HepG2 (cell line): Measurements from ENCODE around the gene DOP1B. TPM values are rescaled to one million over a fixed set of nuclear protein-coding genes. Genes with fewer than 3 reads are reported as not detected.
A peak's percentile ranks its signal among the peaks of the same experiment; 100 is the strongest.

Source experiments
- ATAC-seq: fragments of 200-7000 bp; cut with Tn5 transposase; 3 replicates; pipeline ENCODE4 v1.9.1; 2020; ENCODE audit warnings: mild to moderate bottlenecking, moderate library complexity
- BruUV-seq: library from RNA; stranded (reverse); fragments of 400-500 nt; replicated peaks from 2 replicates; lab custom pipeline; 2021; lab: Mats Ljungman, UMichigan
- CTCF ChIA-PET: fragments of 300-600 bp; formaldehyde crosslinking; extraction: SDS; loops from one replicate; lab custom pipeline; 2021; ENCODE audit warnings: low total read pairs, inconsistent platforms, low intra/inter-chr PET ratio; lab: Yijun Ruan, JAX
- POLR2A ChIA-PET: fragments of 350-600 bp; sonication (Branson Sonifier 250); formaldehyde crosslinking; loops from one replicate; lab custom pipeline; 2020; ENCODE audit warnings: antibody characterized with exemption, inconsistent platforms; lab: Yijun Ruan, JAX
- DNase-seq: peaks from one replicate; pipeline ENCODE4 v3.0.0-alpha.2; 2015; ENCODE audit warnings: low spot score
- FAIRE-seq: peaks from 3 replicates; lab custom pipeline; 2011; peaks lifted over from hg19 to GRCh38; lab: Jason Lieb, UNC
- H2AFZ ChIP-seq: one replicate; pipeline ENCODE4 v1.6.1; 2011; ENCODE audit warnings: low read length, inconsistent platforms
- H3K27ac ChIP-seq: fragments of 300-600 bp; 3 replicates; pipeline ENCODE4 v1.8.0; 2011; ENCODE audit warnings: mixed run types, mild to moderate bottlenecking, mixed read lengths, low read length, inconsistent platforms; ENCODE audit not compliant: insufficient read depth; ENCODE audit errors: extremely low read length
- H3K27me3 ChIP-seq, 2 experiments: fragments of 200-600 bp in 1 of 2; 2 replicates in 1 of 2; 3 replicates in 1 of 2; pipeline versions ENCODE4 v1.6.0 to v1.8.0; 2011; ENCODE audit warnings: low read length in 2 of 2, mild to moderate bottlenecking in 2 of 2, moderate library complexity in 2 of 2, inconsistent platforms in 1 of 2; ENCODE audit not compliant: insufficient read depth in 2 of 2, control insufficient read depth in 1 of 2
- H3K36me3 ChIP-seq, 2 experiments: fragments of 200-600 bp in 1 of 2; replicated peaks in 1 of 2; 2 replicates in 1 of 2; 3 replicates in 1 of 2; pipeline versions ENCODE4 v1.5.1 to v1.8.0; 2011; ENCODE audit warnings: low read length in 2 of 2, inconsistent platforms in 1 of 2; ENCODE audit not compliant: insufficient read depth in 2 of 2, control insufficient read depth in 1 of 2
- H3K4me1 ChIP-seq: 2 replicates; pipeline ENCODE4 v1.5.1; 2012; ENCODE audit warnings: low read length, inconsistent platforms; ENCODE audit not compliant: insufficient read depth
- H3K4me2 ChIP-seq: 2 replicates; pipeline ENCODE4 v1.6.0; 2011; ENCODE audit warnings: low read depth, low read length, inconsistent platforms
- H3K4me3 ChIP-seq, 3 experiments: fragments of 200-600 bp in 1 of 3; sonication (generic), shearing (Covaris generic) in 1 of 3; replicated peaks in 1 of 3; 2 replicates each; pipeline ENCODE4 v1.5.1; 2011 to 2016; ENCODE audit warnings: low read length in 3 of 3, inconsistent platforms in 2 of 3, low read depth in 2 of 3, mild to moderate bottlenecking in 2 of 3, control low read depth in 1 of 3, mixed read lengths in 1 of 3; ENCODE audit not compliant: insufficient read depth in 1 of 3
- H3K79me2 ChIP-seq: one replicate; pipeline ENCODE4 v1.6.1; 2011; ENCODE audit warnings: low read length, inconsistent platforms; ENCODE audit not compliant: insufficient read depth
- H3K9ac ChIP-seq: 2 replicates; pipeline ENCODE4 v1.6.0; 2011; ENCODE audit warnings: mild to moderate bottlenecking, low read depth, low read length, inconsistent platforms; ENCODE audit not compliant: insufficient read depth
- H3K9me3 ChIP-seq: 2 replicates; pipeline ENCODE4 v1.5.1; 2012; ENCODE audit warnings: mild to moderate bottlenecking, low read length
- H4K20me1 ChIP-seq: 2 replicates; pipeline ENCODE4 v1.6.0; 2011; ENCODE audit warnings: inconsistent platforms, mild to moderate bottlenecking, low read length, moderate library complexity; ENCODE audit not compliant: insufficient read depth
- ATF7 ChIP-seq, 2 experiments: fragments of 450-650 bp in 1 of 2; sonication (generic) in 1 of 2; formaldehyde crosslinking in 1 of 2; IDR thresholded peaks; 2 replicates each; pipeline versions ENCODE4 v1.4.0 to v1.6.1; 2016 to 2020; ENCODE audit warnings: antibody characterized with exemption in 1 of 2, mild to moderate bottlenecking in 1 of 2, missing genetic modification reagents in 1 of 2
- MEF2D ChIP-seq: sonication (generic); formaldehyde crosslinking; IDR thresholded peaks from 2 replicates; pipeline ENCODE4 v1.5.1; 2020; ENCODE audit warnings: mild to moderate bottlenecking, missing genetic modification reagents
- TCF7L2 ChIP-seq: IDR thresholded peaks from 2 replicates; pipeline ENCODE4 v1.6.1; 2011; ENCODE audit warnings: mild to moderate bottlenecking, low read depth, low read length, moderate library complexity
- ZMYM4 ChIP-seq: sonication (generic); formaldehyde crosslinking; IDR thresholded peaks from 2 replicates; pipeline ENCODE4 v1.8.1; 2023; ENCODE audit warnings: mild to moderate bottlenecking, missing genetic modification reagents
- ZNF333 ChIP-seq: sonication (generic); formaldehyde crosslinking; IDR thresholded peaks from 2 replicates; pipeline ENCODE4 v1.4.0; 2020; ENCODE audit warnings: mild to moderate bottlenecking, missing genetic modification reagents, borderline replicate concordance
- WGBS: methylation state at CpG from one replicate; pipeline ENCODE4 v1.1.6; 2017; ENCODE audit warnings: low lambda C conversion rate; 5-methylcytosine and 5-hydroxymethylcytosine counted together
- in situ Hi-C: cut with HindIII; loops from 2 replicates; pipeline ENCODE4 v1.10.0; 2017; ENCODE audit warnings: low pct_unique_long_range_greater_than_20kb; ENCODE audit not compliant: extremely low pct_ligation_motif_present
- intact Hi-C: fragments of 100-400 bp; cut with micrococcal nuclease; formaldehyde crosslinking; loops from one replicate; pipeline ENCODE4 v1.10.0; 2022; ENCODE audit not compliant: unreplicated experiment
- polyA plus RNA-seq, 8 experiments: library from polyadenylated mRNA; depleted of rRNA in 3 of 8; stranded (reverse) in 7 of 8; unstranded in 1 of 8; fragments of >200 nt; fragmentation: Illumina TruSeq in 4 of 8; extraction: Trizol in 4 of 8; gene quantifications; 2 replicates each; pipeline versions ENCODE4 v1.2.1 to v1.2.3, GENCODE V29; 2011 to 2016; ENCODE audit warnings: low read depth in 4 of 8, missing spikeins in 1 of 8, mixed read lengths in 1 of 8; ENCODE audit not compliant: insufficient read depth in 1 of 8
- total RNA-seq, 5 experiments: library from RNA; depleted of rRNA; stranded (reverse); fragments of >200 nt; fragmentation: Illumina TruSeq; extraction: Trizol; gene quantifications; 2 replicates each; pipeline ENCODE4 v1.2.3, GENCODE V29; 2016; ENCODE audit warnings: low read depth in 1 of 5
- TF ChIP-seq, protein P1 (sequence below), 2 experiments: fragments of 450-650 bp in 1 of 2; sonication (generic) in 1 of 2; formaldehyde crosslinking; IDR thresholded peaks; 2 replicates each; pipeline versions ENCODE4 v1.5.0 to v1.8.0; 2020 to 2022; ENCODE audit warnings: mild to moderate bottlenecking in 1 of 2, missing genetic modification reagents in 1 of 2
- TF ChIP-seq, protein P2 (sequence below): fragments of 450-650 bp; IDR thresholded peaks from 2 replicates; pipeline ENCODE4 v1.6.1; 2017; ENCODE audit warnings: mild to moderate bottlenecking
- TF ChIP-seq, protein P3 (sequence below): sonication (generic); formaldehyde crosslinking; IDR thresholded peaks from 2 replicates; pipeline ENCODE4 v1.5.1; 2020; ENCODE audit warnings: missing genetic modification reagents, mild to moderate bottlenecking, borderline replicate concordance

Gene DOP1B
- total and polyA plus RNA-seq, 2 of the 13 experiments (the other 11 are each of a cell fraction or from before 2014, with no cell fraction given) = 2.8 to 3.2 TPM

DNA sequence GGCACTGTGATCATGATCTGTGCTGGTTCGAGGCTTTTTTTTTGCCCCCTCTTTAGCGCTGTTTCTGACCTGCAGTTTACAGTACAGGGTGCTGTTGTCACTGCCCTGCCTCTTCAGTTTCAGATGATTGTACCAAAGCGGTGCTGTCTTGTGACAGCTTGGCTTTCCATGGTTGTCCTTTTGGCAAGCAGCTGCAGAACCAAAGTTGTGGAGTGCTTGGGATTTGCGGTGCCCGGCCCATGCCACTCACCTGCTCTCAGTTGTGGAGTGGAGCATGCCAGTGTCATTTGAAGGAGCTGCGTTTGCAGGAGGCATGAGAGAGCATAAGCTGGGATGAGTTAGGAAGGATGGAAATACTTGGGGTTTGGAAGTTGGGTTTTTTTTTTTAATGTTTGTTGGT lies 48.4 kb downstream of the DOP1B start (continued):
- TF ChIP-seq, protein P1, sequence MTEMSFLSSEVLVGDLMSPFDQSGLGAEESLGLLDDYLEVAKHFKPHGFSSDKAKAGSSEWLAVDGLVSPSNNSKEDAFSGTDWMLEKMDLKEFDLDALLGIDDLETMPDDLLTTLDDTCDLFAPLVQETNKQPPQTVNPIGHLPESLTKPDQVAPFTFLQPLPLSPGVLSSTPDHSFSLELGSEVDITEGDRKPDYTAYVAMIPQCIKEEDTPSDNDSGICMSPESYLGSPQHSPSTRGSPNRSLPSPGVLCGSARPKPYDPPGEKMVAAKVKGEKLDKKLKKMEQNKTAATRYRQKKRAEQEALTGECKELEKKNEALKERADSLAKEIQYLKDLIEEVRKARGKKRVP (CRISPR knock-in tag; IDR thresholded peaks at IDR 0.05) = no peak
- TF ChIP-seq, protein P2, sequence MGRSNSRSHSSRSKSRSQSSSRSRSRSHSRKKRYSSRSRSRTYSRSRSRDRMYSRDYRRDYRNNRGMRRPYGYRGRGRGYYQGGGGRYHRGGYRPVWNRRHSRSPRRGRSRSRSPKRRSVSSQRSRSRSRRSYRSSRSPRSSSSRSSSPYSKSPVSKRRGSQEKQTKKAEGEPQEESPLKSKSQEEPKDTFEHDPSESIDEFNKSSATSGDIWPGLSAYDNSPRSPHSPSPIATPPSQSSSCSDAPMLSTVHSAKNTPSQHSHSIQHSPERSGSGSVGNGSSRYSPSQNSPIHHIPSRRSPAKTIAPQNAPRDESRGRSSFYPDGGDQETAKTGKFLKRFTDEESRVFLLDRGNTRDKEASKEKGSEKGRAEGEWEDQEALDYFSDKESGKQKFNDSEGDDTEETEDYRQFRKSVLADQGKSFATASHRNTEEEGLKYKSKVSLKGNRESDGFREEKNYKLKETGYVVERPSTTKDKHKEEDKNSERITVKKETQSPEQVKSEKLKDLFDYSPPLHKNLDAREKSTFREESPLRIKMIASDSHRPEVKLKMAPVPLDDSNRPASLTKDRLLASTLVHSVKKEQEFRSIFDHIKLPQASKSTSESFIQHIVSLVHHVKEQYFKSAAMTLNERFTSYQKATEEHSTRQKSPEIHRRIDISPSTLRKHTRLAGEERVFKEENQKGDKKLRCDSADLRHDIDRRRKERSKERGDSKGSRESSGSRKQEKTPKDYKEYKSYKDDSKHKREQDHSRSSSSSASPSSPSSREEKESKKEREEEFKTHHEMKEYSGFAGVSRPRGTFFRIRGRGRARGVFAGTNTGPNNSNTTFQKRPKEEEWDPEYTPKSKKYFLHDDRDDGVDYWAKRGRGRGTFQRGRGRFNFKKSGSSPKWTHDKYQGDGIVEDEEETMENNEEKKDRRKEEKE = no peak
- no peak for TF ChIP-seq TCF7L2
- TF ChIP-seq ZNF333 = no peak
- no peak for TF ChIP-seq ZMYM4 (CRISPR knock-in tag)
- TF ChIP-seq, protein P3, sequence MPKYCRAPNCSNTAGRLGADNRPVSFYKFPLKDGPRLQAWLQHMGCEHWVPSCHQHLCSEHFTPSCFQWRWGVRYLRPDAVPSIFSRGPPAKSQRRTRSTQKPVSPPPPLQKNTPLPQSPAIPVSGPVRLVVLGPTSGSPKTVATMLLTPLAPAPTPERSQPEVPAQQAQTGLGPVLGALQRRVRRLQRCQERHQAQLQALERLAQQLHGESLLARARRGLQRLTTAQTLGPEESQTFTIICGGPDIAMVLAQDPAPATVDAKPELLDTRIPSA (CRISPR knock-in tag) = no peak

DNA sequence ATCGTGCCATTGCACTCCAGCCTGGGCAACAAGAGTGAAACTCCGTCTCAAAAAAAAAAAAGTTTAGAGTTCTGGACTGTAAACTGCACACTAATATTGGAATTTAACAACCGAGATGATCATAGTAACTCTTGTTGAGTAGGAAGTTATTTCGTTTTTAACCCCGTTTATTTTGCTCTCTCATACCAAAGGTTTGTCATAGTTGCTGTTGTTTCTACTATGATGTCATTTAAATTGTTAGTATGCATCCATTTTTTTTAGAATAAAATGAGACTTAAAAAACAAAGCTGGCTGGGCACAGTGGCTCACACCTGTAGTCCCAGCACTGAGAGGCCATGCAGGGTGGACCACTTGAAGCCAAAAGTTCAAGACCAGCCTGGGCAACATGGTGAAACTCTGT lies 49.3 kb downstream of the DOP1B start:
- intact Hi-C loops = no loop called here
- POLR2A ChIA-PET = no interaction called here

More for the DNA sequence above, 49.3 kb downstream of the DOP1B start:
- in situ Hi-C loops = loop anchor here (5.0 kb wide), 1 partner anchor 49 kb away; the partner anchor contains the start of gene DOP1B
- CTCF ChIA-PET = no interaction called here
- no peaks in the 10 kb centered on the region for H4K20me1 ChIP-seq
- no peaks in the 10 kb centered on the region for H3K79me2 ChIP-seq
- ATAC-seq = no peak
- peaks cover 35% of the 10 kb centered on the region for H3K4me1 ChIP-seq
- BruUV-seq = no TSS peak
- H3K27me3 ChIP-seq = no peaks in the 10 kb centered on the region
- H3K9me3 ChIP-seq = no peaks in the 10 kb centered on the region
- H3K36me3 ChIP-seq = no peaks in the 10 kb centered on the region; a peak in 2 of 5 replicates
- WGBS = 98% methylated on average over 5 of the region's 5 CpGs
- FAIRE-seq = no peak
- TF ChIP-seq MEF2D (CRISPR knock-in tag) (no peak), ATF7 (IDR thresholded peaks at IDR 0.05) (peak; percentile 70), ATF7 (CRISPR knock-in tag; IDR thresholded peaks at IDR 0.05) (no peak)
- H3K4me2 ChIP-seq = no peak overlapping the region
- DNase-seq = no peak
- H3K27ac ChIP-seq = no peak overlapping the region
- H2AFZ ChIP-seq = no peak overlapping the region
- no peak overlapping the region for H3K9ac ChIP-seq
- no peak overlapping the region for H3K4me3 ChIP-seq

Other genes starting within 250 kb of the DOP1B start
- 11.9 and 14.4 TPM in 2 replicates for gene SETD4, start 96.3 kb upstream of the DOP1B start, total RNA-seq (2016; rRNA removed; fragmentation: Illumina TruSeq; extraction: Trizol)
- 7.1 and 8.4 TPM in 2 replicates for gene SETD4, start 96.3 kb upstream of the DOP1B start, polyA plus RNA-seq (2011; rRNA removed)
- 38.7 and 45.6 TPM in 2 replicates for gene CBR1, start 86.8 kb upstream of the DOP1B start, total RNA-seq (2016; rRNA removed; fragmentation: Illumina TruSeq; extraction: Trizol)
- 33.7 and 40.2 TPM in 2 replicates for gene CBR1, start 86.8 kb upstream of the DOP1B start, polyA plus RNA-seq (2011; rRNA removed)
- gene CBR3, start 21.7 kb upstream of the DOP1B start, total RNA-seq (2016; rRNA removed; fragmentation: Illumina TruSeq; extraction: Trizol) = not detected in 2 replicates
- gene CBR3, start 21.7 kb upstream of the DOP1B start, polyA plus RNA-seq (2011; rRNA removed) = not detected in 2 replicates
- 19.5 and 25.5 TPM in 2 replicates for gene MORC3, start 163.4 kb downstream of the DOP1B start, total RNA-seq (2016; rRNA removed; fragmentation: Illumina TruSeq; extraction: Trizol)
- 10.8 and 12.9 TPM in 2 replicates for gene MORC3, start 163.4 kb downstream of the DOP1B start, polyA plus RNA-seq (2011; rRNA removed)
- gene CHAF1B, start 228.6 kb downstream of the DOP1B start, total RNA-seq (2016; rRNA removed; fragmentation: Illumina TruSeq; extraction: Trizol) = 14.1 and 18.5 TPM in 2 replicates
- gene CHAF1B, start 228.6 kb downstream of the DOP1B start, polyA plus RNA-seq (2011; rRNA removed) = 3.8 and 5.1 TPM in 2 replicates